ENCODE results near the gene NSG1.

DNA sequence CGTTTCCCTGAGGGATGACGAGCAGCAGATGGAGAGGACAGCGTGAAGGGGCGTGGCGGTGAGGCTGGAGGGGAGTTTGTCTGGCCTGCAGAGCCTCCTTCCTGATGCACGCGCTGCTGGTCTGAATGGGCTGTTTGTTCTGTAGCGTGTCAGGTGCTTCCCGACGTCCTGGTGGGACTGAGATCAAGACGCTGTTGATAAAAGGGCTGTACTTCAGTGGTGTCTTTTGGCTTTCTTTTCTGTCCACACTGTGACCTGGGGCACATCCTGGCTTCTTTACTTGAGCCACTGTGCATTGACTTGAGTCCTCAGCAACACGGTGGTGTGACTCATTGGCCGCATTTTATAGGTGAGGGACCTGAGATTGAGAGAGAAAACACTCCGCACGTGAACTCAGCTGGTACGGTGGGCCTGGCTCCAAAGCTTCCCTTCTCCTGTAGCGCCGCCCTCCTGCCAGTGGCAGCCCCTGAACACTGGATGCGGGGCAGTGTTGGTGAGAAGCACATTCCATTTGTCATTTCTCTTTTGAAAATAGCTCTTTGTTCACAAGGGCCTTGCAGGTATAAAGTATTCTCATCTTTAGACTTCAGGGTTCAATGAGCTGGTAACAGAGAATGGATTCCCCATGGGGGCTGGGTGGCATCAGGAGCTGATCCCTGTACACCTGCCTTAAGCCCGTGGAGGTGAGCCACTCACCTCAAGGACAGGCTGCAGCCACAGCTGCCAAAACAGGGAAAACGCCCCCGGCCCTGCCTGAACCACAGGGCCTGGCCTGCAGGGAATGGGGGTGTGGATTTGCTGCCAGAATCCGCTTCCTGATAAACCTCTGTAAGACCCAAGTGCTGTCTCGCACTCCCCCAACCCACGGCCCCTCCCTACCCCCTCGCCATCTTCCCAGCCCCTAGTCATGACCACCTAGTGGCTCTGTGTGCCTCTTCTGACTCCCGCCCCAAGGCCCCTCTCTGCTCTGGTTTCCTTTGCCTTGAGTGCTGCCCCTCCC lies 29.2 kb downstream of the NSG1 start:
- TF ChIP-seq, protein P1, sequence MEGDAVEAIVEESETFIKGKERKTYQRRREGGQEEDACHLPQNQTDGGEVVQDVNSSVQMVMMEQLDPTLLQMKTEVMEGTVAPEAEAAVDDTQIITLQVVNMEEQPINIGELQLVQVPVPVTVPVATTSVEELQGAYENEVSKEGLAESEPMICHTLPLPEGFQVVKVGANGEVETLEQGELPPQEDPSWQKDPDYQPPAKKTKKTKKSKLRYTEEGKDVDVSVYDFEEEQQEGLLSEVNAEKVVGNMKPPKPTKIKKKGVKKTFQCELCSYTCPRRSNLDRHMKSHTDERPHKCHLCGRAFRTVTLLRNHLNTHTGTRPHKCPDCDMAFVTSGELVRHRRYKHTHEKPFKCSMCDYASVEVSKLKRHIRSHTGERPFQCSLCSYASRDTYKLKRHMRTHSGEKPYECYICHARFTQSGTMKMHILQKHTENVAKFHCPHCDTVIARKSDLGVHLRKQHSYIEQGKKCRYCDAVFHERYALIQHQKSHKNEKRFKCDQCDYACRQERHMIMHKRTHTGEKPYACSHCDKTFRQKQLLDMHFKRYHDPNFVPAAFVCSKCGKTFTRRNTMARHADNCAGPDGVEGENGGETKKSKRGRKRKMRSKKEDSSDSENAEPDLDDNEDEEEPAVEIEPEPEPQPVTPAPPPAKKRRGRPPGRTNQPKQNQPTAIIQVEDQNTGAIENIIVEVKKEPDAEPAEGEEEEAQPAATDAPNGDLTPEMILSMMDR (IDR thresholded peaks at IDR 0.05; ENCODE audit: extremely low read depth in 1 of 2, insufficient read depth in 1 of 2, low read depth in 1 of 2, low read length in 2 of 2) = no peak
- TF ChIP-seq POLR2A (IDR thresholded peaks at IDR 0.05; ENCODE audit: low read depth, low read length) (no peak), POLR2AphosphoS5 (IDR thresholded peaks at IDR 0.05; ENCODE audit: insufficient read depth, low read depth, low read length) (no peak), EZH2 (IDR thresholded peaks at IDR 0.05; ENCODE audit: borderline replicate concordance, low read depth, low read length, severe bottlenecking) (no peak)
- TF ChIP-seq, protein P2, sequence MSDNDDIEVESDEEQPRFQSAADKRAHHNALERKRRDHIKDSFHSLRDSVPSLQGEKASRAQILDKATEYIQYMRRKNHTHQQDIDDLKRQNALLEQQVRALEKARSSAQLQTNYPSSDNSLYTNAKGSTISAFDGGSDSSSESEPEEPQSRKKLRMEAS (IDR thresholded peaks at IDR 0.05; ENCODE audit: insufficient read depth, insufficient read length) = no peak

All from endothelial cell of umbilical vein (primary cell).